Adrenal gland (tissue), 12 donors: ENCODE measurements around the gene BCAS3. TPM values are rescaled to one million over a fixed set of nuclear protein-coding genes. Genes with fewer than 3 reads are reported as not detected.
"Not testable (repeated sequence)": the region's sequence is repeated elsewhere in the genome, so short reads cannot be mapped to it uniquely, and the experiment has no call there.

Experiments
- DNase-seq, 7 donors: peaks; one replicate each; pipeline ENCODE4 v3.0.0-alpha.2; 2019 to 2020
- H3K27ac ChIP-seq, 5 donors: fragments of 200-600 bp; sonication (generic) in 4 of 5; 1 replicate in 3 of 5; 2 replicates in 2 of 5; pipeline versions ENCODE4 v1.5.1 to v1.8.0; 2016 to 2020; ENCODE audit warnings: mild to moderate bottlenecking in 1 of 5
- H3K27me3 ChIP-seq: fragments of 200-600 bp; 2 replicates; pipeline ENCODE4 v1.8.0; 2021
- H3K36me3 ChIP-seq, 2 donors: fragments of 200-600 bp; replicated peaks in 1 of 2; 1 replicate in 1 of 2; 2 replicates in 1 of 2; pipeline versions ENCODE4 v1.5.1 to v1.8.0; 2018 to 2022
- H3K4me1 ChIP-seq, 2 donors: fragments of 200-600 bp; replicated peaks in 1 of 2; 1 replicate in 1 of 2; 2 replicates in 1 of 2; pipeline versions ENCODE4 v1.5.1 to v1.8.0; 2018 to 2021
- H3K4me3 ChIP-seq, 4 donors: fragments of 200-600 bp; sonication (generic) in 3 of 4; one replicate each; pipeline ENCODE4 v1.5.1; 2016 to 2018
- H3K9me3 ChIP-seq, 3 donors: fragments of 200-600 bp; sonication (generic) in 1 of 3; replicated peaks in 1 of 3; 1 replicate in 2 of 3; 2 replicates in 1 of 3; pipeline versions ENCODE4 v1.5.1 to v1.8.0; 2016 to 2021
- POLR2A ChIP-seq, 2 donors: fragments of 450-650 bp; IDR thresholded peaks; one replicate each; pipeline ENCODE4 v1.6.1; 2017; ENCODE audit warnings: antibody characterized with exemption in 2 of 2, mild to moderate bottlenecking in 2 of 2, moderate library complexity in 1 of 2
- WGBS, 4 donors: extraction: QIAGEN DNeasy Blood & Tissue Kit in 2 of 4; methylation state at CpG; one replicate each; pipeline versions ENCODE4 v1.1.5 to v1.1.7; 2013 to 2017; 5-methylcytosine and 5-hydroxymethylcytosine counted together
- intact Hi-C, 2 donors: fragments of 100-400 bp; cut with DNase I; formaldehyde crosslinking; loops; one replicate each; pipeline versions ENCODE4 v1.14.1 to v1.15.0; 2022 to 2023
- polyA plus RNA-seq, 3 donors: library from polyadenylated mRNA; stranded (reverse); fragments of 200-250 nt in 2 of 3; fragments of 350-450 nt in 1 of 3; fragmentation: Illumina TruSeq in 1 of 3; extraction: RNeasy Lipid Tissue Mini Kit (QIAGEN cat#74804) in 1 of 3; gene quantifications; one replicate each; pipeline ENCODE4 v1.2.3, GENCODE V29; 2013 to 2014
- total RNA-seq, 9 donors: library from RNA; depleted of rRNA in 4 of 9; stranded (reverse); fragments of >200 nt in 4 of 9; fragments of 120-200 nt in 1 of 9; fragmentation: NEBNext Ultra II Directional in 1 of 9; extraction: Animal tissue kit (Norgen Biotek cat#: 25700) in 1 of 9; gene quantifications; one replicate each; pipeline versions ENCODE4 v1.1.0 to v1.2.4, GENCODE V29; 2013 to 2023
- TF ChIP-seq, protein P1 (sequence below), 6 experiments: fragments of 450-650 bp in 4 of 6; fragments of 200-600 bp in 2 of 6; sonication (generic) in 1 of 6; IDR thresholded peaks; 1 replicate in 5 of 6; 2 replicates in 1 of 6; pipeline versions ENCODE4 v1.5.1 to v1.8.0; 2016 to 2021; ENCODE audit warnings: antibody characterized with exemption in 6 of 6, mild to moderate bottlenecking in 2 of 6, moderate library complexity in 1 of 6
- donor health status: healthy with polysubstance abuse.
- donor health status: Bipolar disorder and iron deficiency.
- donor health status: DM: yes; HTN: yes; CAD: no.
- donor health status: DM: no; HTN: no; CAD: no.
- donor health status: DM: no; HTN: no; CAD: no.
- donor health status: DM: yes; HTN: yes; CAD: no.

BCAS3 gene
- total and polyA plus RNA-seq, 12 donors, result 9.4 to 105 (median 29.0) TPM

DNA sequence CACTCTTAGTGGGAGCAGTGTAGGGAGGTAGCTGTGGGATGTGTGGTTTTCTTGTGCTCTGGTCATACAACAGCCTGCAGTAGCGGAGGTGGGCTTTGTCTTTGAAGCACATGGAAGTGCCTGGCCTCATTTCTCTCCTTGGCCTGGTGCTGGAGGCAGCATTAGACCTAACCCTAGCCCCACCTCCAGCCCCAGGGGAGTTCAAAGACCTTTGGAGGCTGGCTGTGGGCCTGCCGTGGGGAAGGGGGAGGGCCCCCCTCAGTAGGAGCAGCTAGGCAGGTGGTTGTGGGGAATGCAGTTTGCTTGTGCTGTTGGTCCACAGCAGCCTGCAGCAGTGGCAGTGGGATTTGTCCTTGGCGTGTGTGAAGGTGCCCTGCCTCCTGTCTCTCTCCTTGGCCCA lies 91.7 kb downstream of the BCAS3 start:
- Histone ChIP-seq H3K27me3 (no peaks in the 10 kb centered on the region), H3K4me3 (no peak overlapping the region), H3K4me1 (no peaks in the 10 kb centered on the region), H3K36me3 (no peaks in the 10 kb centered on the region), H3K27ac (no peak overlapping the region), H3K9me3 (no peaks in the 10 kb centered on the region)
- DNase-seq, result no peak
- WGBS, 4 donors, result 81 to 86% (median 82%) methylated on average over 2 to 3 of the region's 3 CpGs
- intact Hi-C loops, result no loop called here
- TF ChIP-seq POLR2A (IDR thresholded peaks at IDR 0.05), result no peak
- TF ChIP-seq, protein P1, sequence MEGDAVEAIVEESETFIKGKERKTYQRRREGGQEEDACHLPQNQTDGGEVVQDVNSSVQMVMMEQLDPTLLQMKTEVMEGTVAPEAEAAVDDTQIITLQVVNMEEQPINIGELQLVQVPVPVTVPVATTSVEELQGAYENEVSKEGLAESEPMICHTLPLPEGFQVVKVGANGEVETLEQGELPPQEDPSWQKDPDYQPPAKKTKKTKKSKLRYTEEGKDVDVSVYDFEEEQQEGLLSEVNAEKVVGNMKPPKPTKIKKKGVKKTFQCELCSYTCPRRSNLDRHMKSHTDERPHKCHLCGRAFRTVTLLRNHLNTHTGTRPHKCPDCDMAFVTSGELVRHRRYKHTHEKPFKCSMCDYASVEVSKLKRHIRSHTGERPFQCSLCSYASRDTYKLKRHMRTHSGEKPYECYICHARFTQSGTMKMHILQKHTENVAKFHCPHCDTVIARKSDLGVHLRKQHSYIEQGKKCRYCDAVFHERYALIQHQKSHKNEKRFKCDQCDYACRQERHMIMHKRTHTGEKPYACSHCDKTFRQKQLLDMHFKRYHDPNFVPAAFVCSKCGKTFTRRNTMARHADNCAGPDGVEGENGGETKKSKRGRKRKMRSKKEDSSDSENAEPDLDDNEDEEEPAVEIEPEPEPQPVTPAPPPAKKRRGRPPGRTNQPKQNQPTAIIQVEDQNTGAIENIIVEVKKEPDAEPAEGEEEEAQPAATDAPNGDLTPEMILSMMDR (IDR thresholded peaks at IDR 0.05), result no peak

- no peak for DNase-seq
- Histone ChIP-seq H3K9me3 (no peaks in the 10 kb centered on the region), H3K27ac (no peak overlapping the region), H3K4me3 (no peak overlapping the region), H3K4me1 (no peaks in the 10 kb centered on the region), H3K27me3 (no peaks in the 10 kb centered on the region), H3K36me3 (no peaks in the 10 kb centered on the region)
- TF ChIP-seq, protein P1 (IDR thresholded peaks at IDR 0.05), result no peak
- TF ChIP-seq POLR2A (IDR thresholded peaks at IDR 0.05), result no peak
- WGBS, 4 donors, result 97 to 99% (median 97%) methylated on average over 8 of the region's 8 CpGs
- intact Hi-C loops, result no loop called here
These were observed 93.3 kb downstream of the BCAS3 start for GRCh38 chr17:60770946-60771422.

DNA sequence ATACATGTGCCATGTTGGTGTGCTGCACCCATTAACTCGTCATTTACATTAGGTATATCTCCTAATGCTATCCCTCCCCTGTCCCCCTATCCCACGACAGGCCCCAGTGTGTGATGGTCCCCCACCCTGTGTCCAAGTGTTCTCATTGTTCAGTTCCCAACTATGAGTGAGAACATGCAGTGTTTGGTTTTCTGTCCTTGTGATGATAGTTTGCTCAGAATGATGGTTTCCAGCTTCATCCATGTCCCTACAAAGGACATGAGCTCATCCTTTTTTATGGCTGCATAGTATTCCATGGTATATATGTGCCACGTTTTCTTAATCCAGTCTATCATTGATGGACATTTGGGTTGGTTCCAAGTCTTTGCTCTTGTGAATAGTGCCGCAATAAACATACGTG lies 94.0 kb downstream of the BCAS3 start:
- H3K36me3 ChIP-seq, H3K27ac ChIP-seq, H3K9me3 ChIP-seq, H3K27me3 ChIP-seq, DNase-seq, H3K4me3 ChIP-seq, H3K4me1 ChIP-seq, intact Hi-C loops: not testable (repeated sequence)
- WGBS, 4 donors, result 89 to 95% (median 90%) methylated on average over 5 of the region's 5 CpGs

GRCh38 chr17:60773552-60773951 lies 95.9 kb downstream of the BCAS3 start:
- Histone ChIP-seq H3K4me3 (no peak overlapping the region), H3K9me3 (no peaks in the 10 kb centered on the region), H3K36me3 (no peaks in the 10 kb centered on the region), H3K27ac (no peak overlapping the region), H3K4me1 (no peaks in the 10 kb centered on the region), H3K27me3 (no peaks in the 10 kb centered on the region)
- intact Hi-C loops, result no loop called here
- no peak for DNase-seq
- TF ChIP-seq, protein P1 (IDR thresholded peaks at IDR 0.05), result no peak
- no peak for TF ChIP-seq POLR2A (IDR thresholded peaks at IDR 0.05)
- WGBS, 4 donors, result 97 to 98% (median 97%) methylated on average over 7 of the region's 7 CpGs

DNA sequence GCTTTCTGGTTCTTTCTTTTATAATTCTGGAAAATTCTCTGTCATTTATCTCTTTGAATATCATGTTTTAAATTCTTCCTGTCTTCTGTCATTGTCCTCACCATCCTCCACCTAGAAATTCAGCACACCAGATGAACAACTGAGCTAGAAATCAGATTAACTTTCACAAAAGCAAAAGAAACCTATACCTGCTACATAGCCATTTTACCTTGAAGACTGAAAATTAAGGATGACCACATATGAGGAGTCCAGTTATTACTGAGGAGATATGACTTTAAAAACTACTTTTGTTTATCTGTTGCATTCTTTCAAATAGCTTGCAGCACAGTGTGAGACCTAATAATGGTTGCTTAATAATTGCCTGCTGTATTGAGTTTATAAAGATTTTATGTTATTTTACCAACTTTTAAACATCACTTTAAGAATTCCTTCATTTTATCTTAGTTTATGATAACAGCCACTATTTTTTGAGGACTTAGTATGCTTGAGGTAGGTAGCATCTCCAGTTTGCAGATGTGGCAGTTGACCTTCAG lies 104.3 kb downstream of the BCAS3 start:
- no peak overlapping the region for H3K27ac ChIP-seq
- no peak overlapping the region for H3K4me3 ChIP-seq
- H3K9me3 ChIP-seq, result no peaks in the 10 kb centered on the region
- no peaks in the 10 kb centered on the region for H3K4me1 ChIP-seq
- intact Hi-C loops, result no loop called here
- no peak for DNase-seq
- no peaks in the 10 kb centered on the region for H3K27me3 ChIP-seq
- H3K36me3 ChIP-seq, result no peaks in the 10 kb centered on the region
- TF ChIP-seq POLR2A (IDR thresholded peaks at IDR 0.05), result no peak
- TF ChIP-seq, protein P1 (IDR thresholded peaks at IDR 0.05), result no peak
